HG02870 (cell line): ENCODE data around the gene ACO2.
A peak's percentile ranks its signal among the peaks of the same experiment; 100 is the strongest.
"Not testable (repeated sequence)": the region's sequence is repeated elsewhere in the genome, so short reads cannot be mapped to it uniquely, and the experiment has no call there.

Experiments used
- ATAC-seq: cut with Tn5 transposase; IDR thresholded peaks from one replicate; pipeline ENCODE4 v1.9.1; 2021; ENCODE audit warnings: mild to moderate bottlenecking, moderate library complexity; ENCODE audit not compliant: unreplicated experiment

Gene ACO2

GRCh38 chr22:41468381-41469217 lies at the start of gene ACO2, which contains the start of gene PHF5A:
TSS of gene ACO2 (plus strand) at chr22:41469117. CDS start at chr22:41469147, 30 bp downstream.
TSS of gene PHF5A (minus strand) at chr22:41468692. CDS start at chr22:41468653, 39 bp downstream.
- peak; percentile 86 for ATAC-seq

- no peak for ATAC-seq
Observed at GRCh38 chr22:41425660-41426365, 43.1 kb upstream of the ACO2 start.

- ATAC-seq, result no peak
Observed at GRCh38 chr22:41429232-41429950, 39.5 kb upstream of the ACO2 start.

- no peak for ATAC-seq
Observed at GRCh38 chr22:41429951-41430332, 39.0 kb upstream of the ACO2 start.

- no peak for ATAC-seq
Observed at GRCh38 chr22:41431656-41432055, 37.3 kb upstream of the ACO2 start.

- ATAC-seq, result not testable (repeated sequence)
Observed at GRCh38 chr22:41433480-41433879, 35.4 kb upstream of the ACO2 start.

GRCh38 chr22:41434361-41435003 lies 34.4 kb upstream of the ACO2 start:
- not testable (repeated sequence) for ATAC-seq

GRCh38 chr22:41435560-41435959 lies 33.4 kb upstream of the ACO2 start:
- ATAC-seq, result no peak

- no peak for ATAC-seq
Observed at GRCh38 chr22:41436322-41437113, 32.4 kb upstream of the ACO2 start.

GRCh38 chr22:41437198-41437597 lies 31.7 kb upstream of the ACO2 start:
- no peak for ATAC-seq

GRCh38 chr22:41440511-41440910 lies 28.4 kb upstream of the ACO2 start:
- not testable (repeated sequence) for ATAC-seq

GRCh38 chr22:41442240-41442792 lies 26.6 kb upstream of the ACO2 start:
- no peak for ATAC-seq

GRCh38 chr22:41444360-41445128 lies 24.4 kb upstream of the ACO2 start:
- ATAC-seq, result peak; percentile 52

GRCh38 chr22:41445129-41446056 lies 23.5 kb upstream of the ACO2 start:
- no peak for ATAC-seq

GRCh38 chr22:41446057-41446501 lies 22.8 kb upstream of the ACO2 start:
- no peak for ATAC-seq

GRCh38 chr22:41446639-41447434 lies 22.1 kb upstream of the ACO2 start, which contains the start of gene TOB2:
TSS of gene TOB2 (minus strand) at chr22:41446801. CDS start at chr22:41437345, 9,456 bp downstream.
- ATAC-seq, result peak; percentile 32
